Measurements from ENCODE around the gene SLC22A12. TPM values are rescaled to one million over a fixed set of nuclear protein-coding genes. Genes with fewer than 3 reads are reported as not detected.
A peak's percentile ranks its signal among the peaks of the same experiment; 100 is the strongest.

SLC22A12 gene
- total and polyA plus RNA-seq, 7 donors = not detected

DNA sequence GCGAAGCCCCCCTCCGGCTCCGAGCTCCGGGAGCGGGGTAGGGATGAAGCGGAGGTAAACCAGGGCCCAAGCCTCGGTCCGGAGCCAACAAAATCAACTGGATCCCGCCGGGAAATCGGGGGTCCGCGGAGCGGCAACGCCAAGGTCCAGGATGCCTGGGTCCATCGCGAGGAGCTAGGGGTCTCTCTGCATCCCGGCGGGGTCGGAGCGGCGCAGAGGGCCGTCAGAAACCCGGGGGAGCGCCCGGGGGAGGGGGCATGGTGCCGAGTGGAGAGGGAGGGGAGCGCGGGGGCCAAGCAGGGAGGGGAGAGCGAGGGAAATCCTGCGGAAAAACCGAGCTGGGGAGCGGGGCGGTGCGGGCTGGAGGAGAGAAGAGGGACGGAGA is 51.8 kb downstream of the SLC22A12 start:
- no peaks in the 10 kb centered on the region for H3K36me3 ChIP-seq
- H3K27me3 ChIP-seq = peaks cover 0 to 29% (median 5%) of the 10 kb centered on the region in 3 donors
- TF ChIP-seq POLR2AphosphoS5 (IDR thresholded peaks at IDR 0.05) = no peak
- no peak for DNase-seq
- H3K4me1 ChIP-seq = peaks cover 0 to 42% (median 35%) of the 10 kb centered on the region in 4 donors
- intact Hi-C loops (cut with DNase I) = loop anchor here (2.0 kb wide), 1 partner anchor 34 kb away; no protein-coding TSS in a partner anchor
- H3K4me3 ChIP-seq = peak overlapping the region; percentile 60 to 76 (median 67)
- no peaks in the 10 kb centered on the region for H3K9me3 ChIP-seq
- peak overlapping the region in 3 of 4 donors; percentile 62 to 76 (median 67) for H3K27ac ChIP-seq
- 2% methylated on average over 36 of the region's 36 CpGs for WGBS, 2 donors

DNA sequence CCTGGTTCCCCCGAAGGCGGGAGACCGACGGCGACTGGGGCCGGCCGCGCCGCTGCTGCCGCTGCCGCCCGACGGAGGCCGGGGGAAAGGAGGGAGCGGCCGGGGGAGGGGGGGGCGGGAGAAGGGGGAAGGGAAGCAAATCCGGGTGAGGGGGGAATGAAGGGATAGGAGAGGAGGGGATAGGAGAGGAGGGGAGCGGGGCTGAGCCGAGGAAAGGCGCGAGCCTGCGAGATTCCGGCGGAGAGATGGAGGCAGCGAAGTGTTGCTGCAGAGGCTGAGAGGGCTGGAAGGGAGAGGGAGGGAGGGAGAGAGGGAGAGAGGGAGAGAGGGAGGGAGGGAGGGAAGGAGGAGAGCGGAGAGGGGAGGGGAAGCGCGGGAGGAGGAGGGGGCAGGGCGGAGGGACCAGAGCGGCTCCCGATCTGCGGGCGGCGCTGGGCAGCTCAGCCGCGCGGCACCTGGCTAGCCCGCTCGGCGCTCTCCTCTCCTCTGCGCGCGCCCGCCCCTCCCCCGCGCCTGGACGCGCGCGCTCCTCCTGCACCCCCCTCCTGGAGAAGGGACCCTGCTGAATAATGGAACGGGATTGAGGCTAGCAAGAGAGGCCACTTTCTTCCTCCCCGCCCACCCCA is 52.3 kb downstream of the SLC22A12 start:
- peak; percentile 82 for DNase-seq

GRCh38 chr11:64643920-64644646 is 53.1 kb downstream of the SLC22A12 start:
- intact Hi-C loops (cut with DNase I) = loop anchor here (2.0 kb wide), 1 partner anchor 35 kb away; no protein-coding TSS in a partner anchor
- DNase-seq = no peak
- no peaks in the 10 kb centered on the region for H3K36me3 ChIP-seq
- TF ChIP-seq POLR2A (IDR thresholded peaks at IDR 0.05) (no peak), EP300 (IDR thresholded peaks at IDR 0.05) (no peak), POLR2AphosphoS5 (IDR thresholded peaks at IDR 0.05) (no peak), CTCF (IDR thresholded peaks at IDR 0.05) (no peak)
- H3K4me1 ChIP-seq = peaks cover 0 to 30% (median 25%) of the 10 kb centered on the region in 4 donors
- 19 to 25% methylated on average over 19 of the region's 19 CpGs for WGBS, 2 donors
- peak overlapping the region; percentile 60 to 76 (median 67) for H3K4me3 ChIP-seq
- no peaks in the 10 kb centered on the region for H3K9me3 ChIP-seq
- peaks cover 0 to 29% (median 5%) of the 10 kb centered on the region in 3 donors for H3K27me3 ChIP-seq
- peak overlapping the region in 3 of 4 donors; percentile 62 to 76 (median 67) for H3K27ac ChIP-seq

More for the DNA sequence above, 52.3 kb downstream of the SLC22A12 start:
- intact Hi-C loops (cut with DNase I) = loop anchor here (2.0 kb wide), 1 partner anchor 35 kb away; no protein-coding TSS in a partner anchor
- peaks cover 0 to 29% (median 5%) of the 10 kb centered on the region in 3 donors for H3K27me3 ChIP-seq
- TF ChIP-seq POLR2AphosphoS5 (IDR thresholded peaks at IDR 0.05) (peak in 3 of 4 donors; percentile 39 to 52 (median 42)), POLR2A (IDR thresholded peaks at IDR 0.05) (no peak)
- H3K4me3 ChIP-seq = peak overlapping the region; percentile 60 to 76 (median 67)
- no peaks in the 10 kb centered on the region for H3K9me3 ChIP-seq
- peaks cover 0 to 37% (median 30%) of the 10 kb centered on the region in 4 donors for H3K4me1 ChIP-seq
- no peaks in the 10 kb centered on the region for H3K36me3 ChIP-seq
- H3K27ac ChIP-seq = peak overlapping the region in 3 of 4 donors; percentile 62 to 76 (median 67)
- 1 to 2% methylated on average over 52 to 53 of the region's 53 CpGs for WGBS, 2 donors

- Histone ChIP-seq H3K36me3 (no peaks in the 10 kb centered on the region), H3K27ac (no peak overlapping the region), H3K4me3 (no peak overlapping the region), H3K9me3 (no peaks in the 10 kb centered on the region), H3K27me3 (peaks cover 0 to 29% (median 5%) of the 10 kb centered on the region in 3 donors), H3K4me1 (peaks cover 0 to 26% (median 21%) of the 10 kb centered on the region in 4 donors)
- 27 to 35% methylated on average over 11 of the region's 11 CpGs for WGBS, 2 donors
- intact Hi-C loops (cut with DNase I) = no loop called here
- no peak for DNase-seq
- no peak for TF ChIP-seq EP300 (IDR thresholded peaks at IDR 0.05)
- no peak for TF ChIP-seq POLR2A (IDR thresholded peaks at IDR 0.05)
- no peak for TF ChIP-seq POLR2AphosphoS5 (IDR thresholded peaks at IDR 0.05)
- no peak for TF ChIP-seq CTCF (IDR thresholded peaks at IDR 0.05)
Observed at GRCh38 chr11:64644647-64645275, 53.7 kb downstream of the SLC22A12 start.

DNA sequence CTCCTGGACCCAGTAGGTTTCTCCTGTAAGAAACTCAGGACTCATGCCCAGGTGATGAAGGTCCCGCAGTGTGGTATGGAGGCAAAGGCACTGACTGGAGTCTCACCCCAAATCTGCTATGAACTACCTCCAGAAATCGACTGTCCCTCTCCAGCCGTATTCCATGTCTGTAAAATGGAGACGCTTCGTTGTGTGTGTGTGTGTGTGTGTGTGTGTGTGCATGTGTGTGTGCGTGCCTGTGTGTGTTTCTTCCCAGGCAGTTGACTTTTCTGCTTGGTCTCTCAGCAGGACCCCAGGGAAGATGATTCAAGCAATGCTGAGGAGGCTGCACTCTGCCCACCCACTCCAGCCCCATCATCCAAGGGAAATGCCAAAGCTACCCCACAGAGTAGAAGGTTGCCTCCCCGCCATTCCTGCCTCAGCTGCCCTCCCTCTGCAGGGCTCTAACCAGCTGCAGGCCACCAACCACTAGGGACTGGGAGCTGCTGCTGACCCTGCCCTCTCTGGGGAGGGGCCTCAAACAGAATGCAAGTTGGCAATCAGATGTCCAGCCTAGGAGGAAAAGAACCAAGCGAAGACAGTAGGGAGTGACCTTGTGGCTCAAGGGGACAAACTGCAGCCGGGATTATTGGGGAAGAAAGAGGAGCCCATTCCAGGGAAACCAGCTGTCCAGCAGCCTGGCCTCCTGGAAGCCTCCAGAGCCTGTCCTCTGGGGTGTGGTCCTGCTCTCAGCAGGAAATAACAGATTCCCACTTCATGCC is 56.2 kb downstream of the SLC22A12 start:
- peaks cover 0 to 21% (median 4%) of the 10 kb centered on the region in 3 donors for H3K27me3 ChIP-seq
- intact Hi-C loops (cut with DNase I) = no loop called here

More for the DNA sequence above, 56.2 kb downstream of the SLC22A12 start:
- Histone ChIP-seq H3K27ac (no peak overlapping the region), H3K4me1 (peaks cover 0 to 20% (median 15%) of the 10 kb centered on the region in 4 donors), H3K9me3 (no peaks in the 10 kb centered on the region), H3K36me3 (no peaks in the 10 kb centered on the region), H3K4me3 (no peak overlapping the region)
- WGBS, 2 donors = 75 to 79% methylated on average over 9 of the region's 9 CpGs
- TF ChIP-seq POLR2A (IDR thresholded peaks at IDR 0.05) (no peak), POLR2AphosphoS5 (IDR thresholded peaks at IDR 0.05) (no peak)
- no peak for DNase-seq
